ENCODE results near the gene PSMB3.

DNA sequence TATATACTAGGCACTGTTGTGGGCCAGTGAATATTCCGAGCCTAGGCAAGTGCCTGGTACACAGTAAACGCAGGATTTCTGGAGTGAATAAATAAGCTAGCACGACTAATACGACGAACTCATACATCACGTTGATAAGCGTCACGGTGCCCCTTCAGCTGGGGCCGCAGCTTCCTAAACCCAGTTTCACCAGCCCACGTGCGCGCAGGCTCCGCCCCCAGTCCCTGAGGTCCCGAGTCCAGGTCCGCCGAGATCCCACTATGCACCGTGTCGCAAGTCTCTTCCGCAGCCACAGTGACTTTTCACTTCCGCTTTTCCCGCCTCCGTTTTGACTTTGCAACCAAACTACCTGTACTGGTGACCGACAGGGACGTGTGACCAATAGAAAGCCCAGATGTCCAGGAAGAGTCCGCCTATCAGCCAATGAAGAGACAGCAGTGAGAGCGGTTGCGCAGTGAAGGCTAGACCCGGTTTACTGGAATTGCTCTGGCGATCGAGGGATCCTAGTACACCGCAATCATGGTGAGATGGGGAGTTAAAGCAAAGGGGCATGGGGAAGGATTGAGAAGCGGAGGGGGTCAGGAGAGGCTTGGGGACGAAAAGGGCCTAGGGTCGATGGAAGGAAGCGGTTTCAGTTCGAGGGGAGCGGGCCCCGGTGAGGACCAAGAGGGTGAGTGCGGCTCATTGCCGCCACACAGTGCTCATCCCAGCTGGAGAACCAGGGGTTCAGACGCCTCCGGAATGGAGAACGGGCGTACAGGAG is at the start of gene PSMB3:
- TF ChIP-seq, protein P1, sequence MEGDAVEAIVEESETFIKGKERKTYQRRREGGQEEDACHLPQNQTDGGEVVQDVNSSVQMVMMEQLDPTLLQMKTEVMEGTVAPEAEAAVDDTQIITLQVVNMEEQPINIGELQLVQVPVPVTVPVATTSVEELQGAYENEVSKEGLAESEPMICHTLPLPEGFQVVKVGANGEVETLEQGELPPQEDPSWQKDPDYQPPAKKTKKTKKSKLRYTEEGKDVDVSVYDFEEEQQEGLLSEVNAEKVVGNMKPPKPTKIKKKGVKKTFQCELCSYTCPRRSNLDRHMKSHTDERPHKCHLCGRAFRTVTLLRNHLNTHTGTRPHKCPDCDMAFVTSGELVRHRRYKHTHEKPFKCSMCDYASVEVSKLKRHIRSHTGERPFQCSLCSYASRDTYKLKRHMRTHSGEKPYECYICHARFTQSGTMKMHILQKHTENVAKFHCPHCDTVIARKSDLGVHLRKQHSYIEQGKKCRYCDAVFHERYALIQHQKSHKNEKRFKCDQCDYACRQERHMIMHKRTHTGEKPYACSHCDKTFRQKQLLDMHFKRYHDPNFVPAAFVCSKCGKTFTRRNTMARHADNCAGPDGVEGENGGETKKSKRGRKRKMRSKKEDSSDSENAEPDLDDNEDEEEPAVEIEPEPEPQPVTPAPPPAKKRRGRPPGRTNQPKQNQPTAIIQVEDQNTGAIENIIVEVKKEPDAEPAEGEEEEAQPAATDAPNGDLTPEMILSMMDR (conservative IDR thresholded peaks at IDR 0.05 in 1 of 2, IDR thresholded peaks at IDR 0.05 in 1 of 2; ENCODE audit: low read depth in 1 of 2, low read length in 2 of 2), result no peak
- no peak for TF ChIP-seq EZH2 (IDR thresholded peaks at IDR 0.05; ENCODE audit: low read length, missing control alignments)

Measured in fibroblast of lung (primary cell).